Fibroblast of lung (primary cell): ENCODE measurements around the gene TENM4.

Experiments
- EZH2 ChIP-seq: IDR thresholded peaks from 2 replicates; pipeline ENCODE4 v1.5.1; 2012; ENCODE audit warnings: low read length, control low read depth, mild to moderate bottlenecking; ENCODE audit errors: missing control alignments
- TF ChIP-seq, protein P1 (sequence below), 2 donors: IDR thresholded peaks in 1 of 2; conservative IDR thresholded peaks in 1 of 2; 1 replicate in 1 of 2; 2 replicates in 1 of 2; pipeline ENCODE4 v1.5.1; 2011 to 2012; ENCODE audit warnings: low read length in 2 of 2, control low read depth in 1 of 2, inconsistent platforms in 1 of 2, low read depth in 1 of 2, mild to moderate bottlenecking in 1 of 2

DNA sequence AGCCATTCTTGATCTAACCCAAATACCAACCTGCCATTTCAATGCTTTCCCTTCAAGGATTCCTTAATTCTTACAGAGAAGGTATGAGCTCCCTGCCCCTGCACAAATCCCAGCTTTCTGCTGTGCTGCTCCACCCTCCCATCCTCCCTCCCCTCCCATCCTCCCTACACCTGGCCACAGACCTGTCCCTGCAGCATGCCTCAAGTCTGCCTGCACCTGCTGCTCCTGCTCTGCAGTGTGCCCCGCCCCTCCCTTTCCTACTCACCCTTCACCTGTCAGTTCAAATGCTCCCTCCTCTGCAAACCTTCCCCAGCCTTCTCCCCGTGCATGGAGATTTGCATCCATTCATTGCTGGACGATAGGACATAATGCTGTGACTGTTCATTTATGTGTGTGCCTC lies 726.3 kb downstream of the TENM4 start:
- TF ChIP-seq, protein P1, sequence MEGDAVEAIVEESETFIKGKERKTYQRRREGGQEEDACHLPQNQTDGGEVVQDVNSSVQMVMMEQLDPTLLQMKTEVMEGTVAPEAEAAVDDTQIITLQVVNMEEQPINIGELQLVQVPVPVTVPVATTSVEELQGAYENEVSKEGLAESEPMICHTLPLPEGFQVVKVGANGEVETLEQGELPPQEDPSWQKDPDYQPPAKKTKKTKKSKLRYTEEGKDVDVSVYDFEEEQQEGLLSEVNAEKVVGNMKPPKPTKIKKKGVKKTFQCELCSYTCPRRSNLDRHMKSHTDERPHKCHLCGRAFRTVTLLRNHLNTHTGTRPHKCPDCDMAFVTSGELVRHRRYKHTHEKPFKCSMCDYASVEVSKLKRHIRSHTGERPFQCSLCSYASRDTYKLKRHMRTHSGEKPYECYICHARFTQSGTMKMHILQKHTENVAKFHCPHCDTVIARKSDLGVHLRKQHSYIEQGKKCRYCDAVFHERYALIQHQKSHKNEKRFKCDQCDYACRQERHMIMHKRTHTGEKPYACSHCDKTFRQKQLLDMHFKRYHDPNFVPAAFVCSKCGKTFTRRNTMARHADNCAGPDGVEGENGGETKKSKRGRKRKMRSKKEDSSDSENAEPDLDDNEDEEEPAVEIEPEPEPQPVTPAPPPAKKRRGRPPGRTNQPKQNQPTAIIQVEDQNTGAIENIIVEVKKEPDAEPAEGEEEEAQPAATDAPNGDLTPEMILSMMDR (conservative IDR thresholded peaks at IDR 0.05 in 1 of 2, IDR thresholded peaks at IDR 0.05 in 1 of 2; ENCODE audit: low read depth in 1 of 2, low read length in 2 of 2), result no peak
- no peak for TF ChIP-seq EZH2
